HG03521 (cell line): ENCODE data around the gene B4GALT5.
A peak's percentile ranks its signal among the peaks of the same experiment; 100 is the strongest.
"Not testable (repeated sequence)": the region's sequence is repeated elsewhere in the genome, so short reads cannot be mapped to it uniquely, and the experiment has no call there.

Source experiments
- ATAC-seq: cut with Tn5 transposase; IDR thresholded peaks from one replicate; pipeline ENCODE4 v1.9.1; 2021; ENCODE audit warnings: mild to moderate bottlenecking, moderate library complexity; ENCODE audit not compliant: unreplicated experiment

Gene B4GALT5

DNA sequence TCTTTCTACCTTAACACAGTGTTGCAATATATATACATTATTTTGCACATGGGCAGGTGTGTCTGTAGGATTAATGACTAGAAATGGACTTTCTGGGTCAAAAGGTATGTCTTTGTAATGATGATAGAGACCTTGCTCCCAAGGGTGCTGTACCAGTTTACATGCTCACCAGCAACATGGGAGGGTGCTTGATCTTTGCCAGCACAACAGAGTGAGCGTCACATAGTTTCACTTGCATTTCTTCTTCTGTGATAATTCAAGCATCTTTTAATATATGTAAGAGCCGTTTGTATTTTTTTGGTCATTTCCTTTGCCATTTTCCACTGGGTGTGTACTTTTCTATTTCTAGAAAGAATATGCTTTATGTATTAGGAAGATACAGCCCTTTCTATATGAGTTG is 23.6 kb upstream of the B4GALT5 start:
- no peak for ATAC-seq

GRCh38 chr20:49729780-49730179 is 16.1 kb upstream of the B4GALT5 start:
- ATAC-seq, result no peak

DNA sequence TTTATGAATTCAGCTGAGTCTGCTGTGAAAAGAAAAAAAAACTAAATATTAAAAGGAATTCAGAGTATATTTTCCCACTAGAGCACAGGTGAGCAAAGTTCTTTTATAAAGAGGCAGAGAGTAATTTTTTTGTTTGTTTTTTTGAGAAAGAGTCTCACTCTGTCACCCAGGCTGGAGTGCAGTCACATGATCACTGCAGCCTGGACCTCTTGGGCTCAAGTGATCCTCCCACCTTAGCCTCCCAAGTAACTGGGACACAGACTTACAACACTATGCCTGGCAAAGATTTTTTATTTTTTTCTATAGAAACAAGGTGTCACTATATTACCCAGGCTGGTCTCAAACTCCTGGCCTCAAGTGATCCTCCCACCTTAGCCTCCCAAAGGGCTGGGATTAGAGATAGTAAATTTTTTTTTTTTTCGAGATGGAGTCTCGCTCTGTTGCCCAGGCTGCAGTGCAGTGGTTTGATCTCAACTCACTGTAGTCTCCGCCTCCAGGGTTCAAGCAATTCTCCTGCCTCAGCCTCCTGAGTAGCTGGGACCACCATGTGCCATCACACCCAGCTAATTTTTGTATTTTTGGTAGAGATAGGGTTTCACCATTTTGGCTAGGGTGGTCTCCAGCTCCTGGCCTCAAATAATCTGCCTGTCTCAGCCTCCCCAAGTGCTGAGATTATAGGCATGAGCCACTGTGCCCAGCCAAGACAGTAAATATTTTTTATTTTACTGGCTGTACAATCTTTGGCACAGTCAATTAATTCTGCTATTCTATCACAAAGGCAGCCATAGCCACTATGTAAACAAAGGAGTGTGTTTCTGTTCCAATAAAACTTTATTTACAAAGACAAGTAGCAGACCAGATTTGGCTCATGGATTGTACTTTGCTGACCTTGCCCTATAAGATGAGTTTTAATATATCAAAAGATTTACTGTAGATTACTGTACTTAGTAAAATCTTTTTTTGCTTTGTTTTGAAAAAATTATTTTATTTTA is 14.5 kb upstream of the B4GALT5 start:
- no peak for ATAC-seq

GRCh38 chr20:49727478-49727877 is 13.8 kb upstream of the B4GALT5 start:
- no peak for ATAC-seq

DNA sequence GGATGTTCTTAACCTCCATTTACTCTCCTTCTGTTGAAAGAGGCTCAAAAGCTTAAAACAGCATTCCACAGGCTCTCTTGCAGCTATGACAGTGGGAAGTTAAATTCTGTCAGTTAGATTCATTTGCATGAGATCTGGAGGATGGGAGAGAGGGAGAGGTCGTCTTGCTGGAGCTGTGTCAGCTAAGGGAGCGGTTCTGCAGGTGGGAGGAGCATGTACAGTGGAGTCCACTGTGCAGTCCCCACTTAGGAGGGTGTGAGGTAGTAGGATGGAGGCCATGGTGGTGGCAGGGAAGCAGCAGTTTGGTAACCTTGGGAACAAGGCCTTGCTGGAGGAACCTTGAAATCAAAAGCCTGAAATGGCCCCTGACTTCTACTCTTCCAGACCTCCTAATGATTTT is 12.0 kb upstream of the B4GALT5 start:
- no peak for ATAC-seq

DNA sequence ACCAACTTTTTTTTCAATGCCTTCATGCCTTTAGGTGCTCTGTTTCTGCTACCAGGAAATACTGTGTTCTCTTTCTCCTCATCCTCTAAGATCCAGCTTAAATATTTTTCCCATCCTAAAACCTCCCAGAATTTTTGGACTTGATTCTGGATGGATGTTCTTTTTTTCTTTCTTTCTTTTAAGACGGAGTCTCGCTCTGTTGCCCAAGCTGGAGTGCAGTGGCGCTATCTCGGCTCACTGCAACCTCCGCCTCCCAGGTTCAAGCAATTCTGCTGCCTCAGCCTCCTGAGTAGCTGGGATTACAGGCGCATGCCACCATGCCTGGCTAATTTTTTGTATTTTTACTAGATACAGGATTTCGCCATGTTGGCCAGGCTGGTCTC is 11.5 kb upstream of the B4GALT5 start:
- not testable (repeated sequence) for ATAC-seq

DNA sequence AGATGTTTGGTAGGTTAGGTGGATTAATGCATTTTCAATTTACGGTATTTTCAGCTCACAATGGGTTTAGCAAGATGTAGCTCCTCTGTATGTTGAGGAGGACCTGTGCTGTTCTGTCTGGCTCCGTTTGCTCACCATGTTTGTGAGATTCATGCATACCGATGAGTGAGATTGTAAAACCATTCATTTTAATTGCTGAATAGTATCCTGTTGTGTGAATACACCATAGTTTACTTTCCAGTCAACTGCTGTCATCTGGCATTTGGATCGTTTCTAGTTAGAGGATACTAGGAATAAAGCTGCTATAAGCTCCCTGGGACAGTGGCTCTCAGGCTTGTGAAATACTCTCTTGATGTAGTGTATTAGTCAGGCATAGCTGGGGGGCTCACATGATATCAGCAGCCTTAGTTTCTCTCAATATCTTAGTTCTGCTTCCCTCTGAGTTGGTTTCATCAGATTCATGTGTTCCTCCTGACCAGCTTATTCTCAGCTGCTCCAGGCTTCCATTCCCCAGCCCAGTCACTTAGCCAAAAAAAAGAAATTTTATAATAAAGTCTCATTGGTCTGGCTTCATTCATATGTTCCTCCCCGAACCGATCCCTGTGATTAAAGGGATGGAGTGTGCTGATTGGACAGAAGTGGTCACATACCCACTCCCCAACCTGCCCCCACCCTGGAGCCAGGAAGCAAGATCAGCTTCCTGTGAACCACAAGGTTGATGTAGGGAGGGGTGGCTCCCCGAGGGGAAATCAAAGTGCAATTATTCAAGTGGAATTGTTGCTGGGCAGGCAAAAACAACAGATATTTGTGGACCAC is 10.9 kb upstream of the B4GALT5 start:
- ATAC-seq, result no peak

- not testable (repeated sequence) for ATAC-seq
Observed at GRCh38 chr20:49723758-49724157, 10.1 kb upstream of the B4GALT5 start.

DNA sequence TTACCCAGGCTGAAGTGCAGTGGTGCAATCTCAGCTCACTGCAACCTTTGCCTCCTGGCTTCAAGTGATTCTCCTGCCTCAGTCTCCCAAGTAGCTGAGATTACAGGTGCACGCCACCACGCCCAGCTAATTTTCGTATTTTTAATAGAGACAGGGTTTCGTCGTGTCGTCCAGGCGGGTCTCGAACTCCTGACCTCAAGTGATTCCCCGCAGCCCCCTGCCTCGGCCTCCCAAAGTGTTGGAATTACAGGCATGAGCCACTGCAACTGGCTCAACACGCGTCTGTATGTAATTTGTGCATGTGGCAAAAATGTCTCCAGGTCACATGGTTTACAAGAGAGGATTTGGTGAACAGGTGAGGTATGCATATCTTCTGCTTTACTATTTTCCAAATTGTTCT is 7.6 kb upstream of the B4GALT5 start:
- ATAC-seq, result not testable (repeated sequence)

DNA sequence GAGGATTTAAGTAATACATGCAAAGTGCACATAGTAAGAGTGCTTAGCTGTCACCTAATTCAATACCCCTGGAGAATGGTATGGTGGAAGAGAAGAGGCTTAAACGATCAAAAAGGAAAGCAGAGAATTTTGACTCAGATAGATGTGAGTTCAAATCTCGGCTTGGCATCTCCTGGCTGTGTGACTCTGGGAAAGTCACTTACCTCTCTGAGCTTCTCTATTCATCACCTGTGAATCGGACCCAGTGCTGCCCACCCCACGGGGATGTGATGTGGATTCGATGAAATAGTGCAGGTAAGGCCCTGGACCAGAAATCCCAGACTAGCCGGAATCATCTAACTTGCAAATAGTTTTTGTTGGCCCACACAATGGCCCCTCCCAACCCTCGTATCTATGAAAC is 1.8 kb upstream of the B4GALT5 start:
- ATAC-seq, result no peak

DNA sequence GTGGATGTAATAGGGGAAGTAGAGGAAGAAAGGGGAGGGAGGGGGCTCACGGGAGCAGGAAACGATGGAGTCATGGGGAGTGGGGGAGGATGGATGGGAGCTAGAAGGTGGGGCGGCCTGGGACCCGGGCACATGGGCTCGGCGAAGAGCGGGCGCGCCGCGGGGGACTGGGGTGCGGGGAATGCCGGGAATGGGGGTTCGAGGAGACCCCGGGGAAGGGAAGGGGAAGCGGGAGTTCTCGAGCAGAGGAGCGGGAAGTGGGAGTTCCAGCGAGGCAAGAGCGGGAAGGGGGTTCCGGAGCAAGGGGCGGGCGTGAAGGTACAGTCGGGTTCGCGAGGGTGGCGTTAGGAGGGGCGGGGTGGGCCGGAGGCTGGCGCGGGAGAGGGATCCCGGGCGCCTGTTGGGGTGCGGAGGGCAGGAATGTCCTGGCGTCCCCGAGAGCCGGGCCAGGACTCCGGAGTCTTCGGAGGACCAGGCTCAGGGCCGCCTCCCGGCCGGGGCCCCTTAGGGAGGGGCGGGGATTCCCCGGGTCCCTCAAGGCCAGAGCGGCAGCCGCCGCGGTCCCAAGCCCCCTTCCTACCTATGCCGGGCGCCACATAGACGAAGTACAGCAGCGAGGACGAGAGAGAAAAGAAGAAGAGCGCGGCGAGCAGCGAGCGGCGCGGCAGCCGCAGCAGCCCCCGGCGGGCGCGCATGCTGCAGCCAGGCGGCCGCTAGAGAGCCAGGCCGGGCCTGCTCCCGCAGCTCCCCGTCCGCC is 504 bp downstream of the B4GALT5 start:
- ATAC-seq, result peak; percentile 43

DNA sequence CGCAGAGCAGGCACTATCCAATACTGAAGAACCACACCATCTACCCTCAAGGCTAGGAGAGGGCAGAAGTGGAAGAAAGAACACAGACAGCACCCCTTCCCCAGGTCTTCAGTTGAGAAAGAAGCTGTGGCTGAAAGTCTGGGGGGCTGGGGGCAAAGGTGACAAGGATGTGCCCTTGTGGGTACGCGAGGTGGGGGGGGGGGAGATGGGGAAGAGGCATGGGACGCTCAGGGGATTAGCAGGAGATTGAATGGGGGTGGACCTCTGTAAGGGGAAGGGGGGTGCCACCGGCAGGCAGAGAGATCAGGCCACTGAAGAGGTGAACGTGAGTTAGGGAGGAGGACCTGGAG is 1.1 kb downstream of the B4GALT5 start:
- ATAC-seq, result no peak

GRCh38 chr20:49712118-49712517 is 1.6 kb downstream of the B4GALT5 start:
- no peak for ATAC-seq

DNA sequence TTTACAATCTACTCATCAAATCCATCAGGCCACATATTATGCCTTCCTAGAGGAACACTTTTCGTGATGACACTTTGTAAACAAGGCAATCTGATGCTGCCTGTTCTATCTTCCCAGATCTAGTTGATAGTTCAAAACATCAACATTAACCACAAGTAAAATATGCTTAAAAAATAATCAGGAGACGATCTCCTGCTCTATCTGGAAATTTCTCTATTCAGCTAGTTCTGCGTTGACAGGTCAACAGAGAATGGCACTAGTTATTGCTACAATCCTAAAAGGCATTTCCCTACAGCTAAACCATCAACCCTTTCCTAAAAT is 2.1 kb downstream of the B4GALT5 start:
- no peak for ATAC-seq

DNA sequence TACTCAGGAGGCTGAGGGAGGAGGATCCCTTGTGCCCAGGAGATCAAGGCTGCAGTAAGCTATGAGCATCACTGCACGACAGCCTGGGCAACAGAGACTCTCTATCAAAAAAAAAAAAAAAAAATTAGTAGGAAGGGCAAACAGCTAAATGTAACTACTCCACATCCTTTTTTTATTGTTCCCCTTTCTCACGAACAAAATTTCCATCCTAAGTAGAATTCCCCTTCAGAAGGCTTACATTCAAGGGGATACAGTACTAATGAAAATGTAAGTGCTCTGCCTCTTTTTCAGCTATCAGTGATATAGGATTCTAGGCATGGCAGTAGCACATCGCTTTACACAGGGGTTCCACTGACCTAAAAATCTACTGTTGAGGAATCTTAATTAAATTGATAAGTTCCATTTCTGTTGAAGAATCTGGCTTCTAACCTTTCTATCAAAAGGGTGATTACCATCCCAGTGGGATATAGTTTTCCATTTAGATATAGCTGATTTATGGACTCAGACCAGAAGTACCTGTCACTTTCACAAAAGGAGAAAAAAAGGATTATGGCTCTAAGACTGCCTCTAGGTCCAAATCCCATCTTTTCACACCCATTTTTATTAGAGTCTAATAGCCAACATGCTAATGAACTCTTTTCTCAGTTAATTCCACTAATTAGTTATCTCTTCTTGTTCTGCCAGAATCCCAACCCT is 2.6 kb downstream of the B4GALT5 start:
- ATAC-seq, result no peak

GRCh38 chr20:49707118-49707517 is 6.6 kb downstream of the B4GALT5 start:
- no peak for ATAC-seq

GRCh38 chr20:49706630-49707091 is 7.0 kb downstream of the B4GALT5 start:
- ATAC-seq, result no peak

DNA sequence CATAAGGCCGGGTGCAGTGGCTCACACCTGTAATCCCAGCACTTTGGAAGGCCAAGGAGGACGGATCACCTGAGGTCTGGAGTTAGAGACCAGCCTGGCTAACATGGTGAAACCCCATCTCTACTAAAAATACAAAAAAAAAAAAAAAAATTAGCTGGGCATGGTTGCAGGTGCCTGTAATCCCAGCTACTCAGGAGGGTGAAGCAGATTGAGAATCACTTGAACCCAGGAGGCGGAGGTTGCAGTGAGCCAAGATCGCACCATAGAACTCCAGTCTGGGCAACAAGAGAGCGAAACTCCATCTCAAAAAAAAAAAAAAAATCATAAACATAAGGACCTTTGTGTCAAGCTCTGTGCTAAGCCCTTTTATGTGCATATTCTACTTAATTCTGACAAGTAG is 7.8 kb downstream of the B4GALT5 start:
- not testable (repeated sequence) for ATAC-seq

DNA sequence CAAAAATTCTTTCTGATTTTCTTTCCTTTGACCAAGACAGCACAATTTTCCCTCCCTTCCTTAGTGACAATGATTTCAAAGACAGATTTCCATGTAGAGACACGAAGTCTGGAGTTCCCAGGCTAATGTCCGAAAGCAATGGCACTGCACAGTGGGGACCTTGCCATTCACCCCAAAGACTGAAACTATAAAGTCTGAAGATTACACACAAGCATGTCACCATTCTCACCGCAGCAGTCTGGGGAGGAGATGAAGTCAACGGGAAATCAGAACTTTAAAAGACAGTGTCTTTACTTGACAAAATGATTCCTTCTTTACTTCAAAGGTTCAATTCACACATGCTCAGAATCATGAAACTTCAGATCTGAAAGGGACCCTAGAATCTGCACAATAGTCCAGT is 8.3 kb downstream of the B4GALT5 start:
- ATAC-seq, result no peak

- no peak for ATAC-seq
Observed at GRCh38 chr20:49704932-49705336, 8.7 kb downstream of the B4GALT5 start.

- no peak for ATAC-seq
Observed at GRCh38 chr20:49701916-49702315, 11.8 kb downstream of the B4GALT5 start.
